ENCODE data around the gene BARX1. TPM values are rescaled to one million over a fixed set of nuclear protein-coding genes. Genes with fewer than 3 reads are reported as not detected.

Gene BARX1
- total and polyA plus RNA-seq, 2 donors (not counting 1 experiment from before 2014, with no cell fraction given) = not detected

- Histone ChIP-seq H4K20me1 (ENCODE audit: control insufficient read depth, extremely low read depth, insufficient read depth, low read length) (no peaks in the 10 kb centered on the region), H3K36me3 (ENCODE audit: control insufficient read depth, insufficient read depth, low read length) (no peaks in the 10 kb centered on the region), H3K4me3 (replicated peaks in 1 of 4; ENCODE audit: control extremely low read depth in 1 of 4, insufficient read depth in 1 of 4, low read depth in 3 of 4, low read length in 4 of 4) (no peak overlapping the region), H3K4me2 (ENCODE audit: extremely low read depth, insufficient read depth, low read length) (no peak overlapping the region), H3K4me1 (ENCODE audit: control insufficient read depth, extremely low read depth, insufficient read depth, low read length) (no peaks in the 10 kb centered on the region), H3K27me3 (ENCODE audit: control insufficient read depth, insufficient read depth, low read length) (no peaks in the 10 kb centered on the region), H3K9ac (ENCODE audit: insufficient read depth, low read length) (no peak overlapping the region), H2AFZ (ENCODE audit: low read length) (no peak overlapping the region), H3K9me3 (ENCODE audit: control insufficient read depth, insufficient read depth, low read depth, low read length) (no peaks in the 10 kb centered on the region), H3K79me2 (ENCODE audit: control insufficient read depth, insufficient read depth, low read length) (no peaks in the 10 kb centered on the region), H3K27ac (ENCODE audit: insufficient read depth, low read length) (no peak overlapping the region)
- TF ChIP-seq CTCF (conservative IDR thresholded peaks at IDR 0.05 in 1 of 2, IDR thresholded peaks at IDR 0.05 in 1 of 2; ENCODE audit: low read depth in 1 of 2, low read length in 2 of 2) = no peak
- TF ChIP-seq EZH2 (IDR thresholded peaks at IDR 0.05; ENCODE audit: low read length, missing control alignments) = no peak
- DNase-seq (ENCODE audit: low read depth in 2 of 2) = no peak
Observed at GRCh38 chr9:93904649-93905472, 50.3 kb downstream of the BARX1 start.

GRCh38 chr9:93903886-93904648 lies 51.1 kb downstream of the BARX1 start:
- Histone ChIP-seq H3K36me3 (ENCODE audit: control insufficient read depth, insufficient read depth, low read length) (no peaks in the 10 kb centered on the region), H3K4me1 (ENCODE audit: control insufficient read depth, extremely low read depth, insufficient read depth, low read length) (no peaks in the 10 kb centered on the region), H4K20me1 (ENCODE audit: control insufficient read depth, extremely low read depth, insufficient read depth, low read length) (no peaks in the 10 kb centered on the region), H3K27me3 (ENCODE audit: control insufficient read depth, insufficient read depth, low read length) (no peaks in the 10 kb centered on the region), H3K79me2 (ENCODE audit: control insufficient read depth, insufficient read depth, low read length) (no peaks in the 10 kb centered on the region), H3K4me2 (ENCODE audit: extremely low read depth, insufficient read depth, low read length) (no peak overlapping the region), H3K27ac (ENCODE audit: insufficient read depth, low read length) (no peak overlapping the region), H3K4me3 (replicated peaks in 1 of 4; ENCODE audit: control extremely low read depth in 1 of 4, insufficient read depth in 1 of 4, low read depth in 3 of 4, low read length in 4 of 4) (no peak overlapping the region), H2AFZ (ENCODE audit: low read length) (no peak overlapping the region), H3K9ac (ENCODE audit: insufficient read depth, low read length) (no peak overlapping the region), H3K9me3 (ENCODE audit: control insufficient read depth, insufficient read depth, low read depth, low read length) (no peaks in the 10 kb centered on the region)
- DNase-seq (ENCODE audit: low read depth in 2 of 2) = no peak
- TF ChIP-seq EZH2 (IDR thresholded peaks at IDR 0.05; ENCODE audit: low read length, missing control alignments) (no peak), CTCF (conservative IDR thresholded peaks at IDR 0.05 in 1 of 2, IDR thresholded peaks at IDR 0.05 in 1 of 2; ENCODE audit: low read depth in 1 of 2, low read length in 2 of 2) (no peak)

Measured in fibroblast of lung (primary cell).